GM23338 (cell line): ENCODE data around the gene CTBP2. TPM values are rescaled to one million over a fixed set of nuclear protein-coding genes. Genes with fewer than 3 reads are reported as not detected.

Experiments used
- ATAC-seq: fragments of 200-7000 bp; cut with Tn5 transposase; 3 replicates; pipeline ENCODE4 v1.9.1; 2020
- DNase-seq: peaks from one replicate; pipeline ENCODE4 v3.0.0-alpha.2; 2015; ENCODE audit warnings: low spot score
- H2AFZ ChIP-seq: fragments of 200-600 bp; sonication (generic); 2 replicates; pipeline ENCODE4 v1.8.0; 2016; ENCODE audit warnings: antibody characterized with exemption, mild to moderate bottlenecking, moderate library complexity
- H3F3A ChIP-seq: fragments of 200-600 bp; sonication (generic); replicated peaks from 2 replicates; pipeline ENCODE4 v1.8.0; 2017; ENCODE audit warnings: antibody characterized with exemption, mixed run types, low read depth
- H3K27ac ChIP-seq: fragments of 200-600 bp; sonication (generic); 2 replicates; pipeline ENCODE4 v1.6.1; 2016; ENCODE audit warnings: low read depth
- H3K27me3 ChIP-seq: fragments of 200-600 bp; sonication (generic); 2 replicates; pipeline ENCODE4 v1.8.0; 2016; ENCODE audit warnings: mild to moderate bottlenecking, mixed run types, moderate library complexity; ENCODE audit not compliant: insufficient read depth
- H3K36me3 ChIP-seq: fragments of 200-600 bp; sonication (generic); 2 replicates; pipeline ENCODE4 v1.8.0; 2016; ENCODE audit warnings: mild to moderate bottlenecking; ENCODE audit not compliant: insufficient read depth
- H3K4me1 ChIP-seq: fragments of 200-600 bp; sonication (generic); 2 replicates; pipeline ENCODE4 v1.8.0; 2016; ENCODE audit warnings: mild to moderate bottlenecking, moderate library complexity; ENCODE audit not compliant: insufficient read depth
- H3K4me2 ChIP-seq: fragments of 200-600 bp; sonication (generic); 2 replicates; pipeline ENCODE4 v1.7.1; 2017; ENCODE audit warnings: mixed run types
- H3K4me3 ChIP-seq: fragments of 200-600 bp; sonication (generic); 2 replicates; pipeline ENCODE4 v1.6.1; 2016; ENCODE audit warnings: mixed run types
- H3K79me2 ChIP-seq: fragments of 200-600 bp; sonication (generic); replicated peaks from 2 replicates; pipeline ENCODE4 v1.8.0; 2017; ENCODE audit warnings: mild to moderate bottlenecking; ENCODE audit not compliant: insufficient read depth
- H3K9me2 ChIP-seq: fragments of 200-600 bp; sonication (generic); 2 replicates; pipeline ENCODE4 v1.8.0; 2017; ENCODE audit not compliant: insufficient read depth
- H4K20me1 ChIP-seq: fragments of 200-600 bp; sonication (generic); replicated peaks from 2 replicates; pipeline ENCODE4 v1.8.0; 2017; ENCODE audit warnings: mild to moderate bottlenecking; ENCODE audit not compliant: insufficient read depth
- H3K27ac Mint-ChIP-seq: 2 replicates; pipeline ENCODE4 v1.8.0; 2020; ENCODE audit warnings: inconsistent platforms, mild to moderate bottlenecking, moderate library complexity, mixed read lengths
- H3K27me3 Mint-ChIP-seq: 3 replicates; pipeline ENCODE4 v1.8.0; 2022; ENCODE audit warnings: low read depth, mild to moderate bottlenecking, moderate library complexity, mixed read lengths, inconsistent platforms; ENCODE audit not compliant: insufficient read depth, poor library complexity
- H3K36me3 Mint-ChIP-seq: 3 replicates; pipeline ENCODE4 v1.8.0; 2021; ENCODE audit warnings: low read depth, mild to moderate bottlenecking, inconsistent platforms, moderate library complexity, mixed read lengths
- H3K4me1 Mint-ChIP-seq: 3 replicates; pipeline ENCODE4 v1.8.0; 2020; ENCODE audit warnings: mild to moderate bottlenecking, inconsistent platforms, mixed read lengths
- H3K4me3 Mint-ChIP-seq: 3 replicates; pipeline ENCODE4 v1.8.0; 2021; ENCODE audit warnings: moderate library complexity, mild to moderate bottlenecking, inconsistent platforms, mixed read lengths
- H3K9me3 Mint-ChIP-seq: 3 replicates; pipeline ENCODE4 v1.8.0; 2020; ENCODE audit warnings: moderate library complexity, mild to moderate bottlenecking, inconsistent platforms, mixed read lengths
- CREB1 ChIP-seq: fragments of 250-450 bp; sonication (Bioruptor Pico); IDR thresholded peaks from 2 replicates; pipeline ENCODE4 v1.5.0; 2020; ENCODE audit warnings: low read depth, mild to moderate bottlenecking, moderate library complexity
- EZH2 ChIP-seq: fragments of 200-600 bp; sonication (generic); IDR thresholded peaks from one replicate; pipeline ENCODE4 v1.8.0; 2017; ENCODE audit warnings: antibody characterized with exemption, mild to moderate bottlenecking, low read depth; ENCODE audit not compliant: unreplicated experiment
- JUNB ChIP-seq: IDR thresholded peaks from one replicate; pipeline ENCODE4 v1.6.1; 2016; ENCODE audit warnings: antibody characterized with exemption; ENCODE audit not compliant: unreplicated experiment
- POLR2AphosphoS5 ChIP-seq: IDR thresholded peaks from 2 replicates; pipeline ENCODE4 v1.6.1; 2016; ENCODE audit warnings: antibody characterized with exemption, low read depth
- STAT1 ChIP-seq: IDR thresholded peaks from one replicate; pipeline ENCODE4 v1.6.1; 2016; ENCODE audit warnings: antibody characterized with exemption; ENCODE audit not compliant: unreplicated experiment
- polyA plus RNA-seq: library from polyadenylated mRNA; unstranded; fragments of >200 nt; fragmentation: Nextera tagmentation; extraction: Ambion mirVana; gene quantifications from 2 replicates; pipeline ENCODE4 v1.2.1, GENCODE V29; 2016
- total RNA-seq: library from RNA; depleted of rRNA; stranded (reverse); fragments of >200 nt; shearing (Covaris generic); gene quantifications from 2 replicates; pipeline ENCODE4 v1.2.3, GENCODE V29; 2014
- TF ChIP-seq, protein P1 (sequence below): IDR thresholded peaks from one replicate; pipeline ENCODE4 v1.6.1; 2018; ENCODE audit warnings: antibody characterized with exemption; ENCODE audit not compliant: unreplicated experiment
- TF ChIP-seq, protein P2 (sequence below), 2 experiments: fragments of 200-600 bp in 1 of 2; sonication (generic) in 1 of 2; conservative IDR thresholded peaks; 2 replicates each; pipeline versions ENCODE4 v1.5.1 to v1.6.1; 2016 to 2017; ENCODE audit warnings: antibody characterized with exemption in 2 of 2, low read depth in 2 of 2, mild to moderate bottlenecking in 2 of 2, moderate library complexity in 1 of 2
- TF ChIP-seq, protein P3 (sequence below): fragments of 250-450 bp; sonication (Bioruptor Pico); IDR thresholded peaks from 2 replicates; pipeline ENCODE4 v1.5.0; 2020; ENCODE audit warnings: mild to moderate bottlenecking, moderate library complexity
- TF ChIP-seq, protein P4 (sequence below): IDR thresholded peaks from 2 replicates; pipeline ENCODE4 v1.6.1; 2016; ENCODE audit warnings: antibody characterized with exemption

The CTBP2 gene
- total and polyA plus RNA-seq, 2 experiments from 2014 or later, result 133 to 265 TPM

DNA sequence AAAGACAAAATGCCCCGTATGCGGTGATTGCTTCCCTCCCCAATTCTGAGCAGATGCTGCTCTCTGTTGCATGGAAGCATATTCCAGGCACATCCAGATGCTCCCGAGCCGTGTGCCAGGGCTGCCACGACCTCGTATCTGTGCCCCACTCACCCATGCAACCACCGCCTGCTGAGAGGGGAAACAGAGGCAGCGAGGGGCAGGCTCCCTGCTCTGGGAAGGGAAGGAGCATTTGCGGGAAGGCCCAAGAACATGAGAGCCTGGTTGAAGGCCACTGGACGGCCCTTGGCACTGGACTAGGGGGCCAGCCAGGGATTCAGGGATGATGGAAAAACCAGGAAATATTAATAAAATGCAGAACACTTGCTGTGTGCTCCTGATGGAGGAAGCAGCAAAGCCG is 89.4 kb downstream of the CTBP2 start:
- Mint-ChIP-seq H3K27me3 (peaks cover 14% of the 10 kb centered on the region), H3K4me1 (peaks cover 65% of the 10 kb centered on the region), H3K27ac (no peak overlapping the region; the same call in 1 of the 2 replicates), H3K9me3 (no peaks in the 10 kb centered on the region; the same call in 2 of the 3 replicates), H3K4me3 (no peak overlapping the region), H3K36me3 (peaks cover 73% of the 10 kb centered on the region)
- ATAC-seq, result no peak
- peaks cover 44% of the 10 kb centered on the region for H3K4me1 ChIP-seq
- H2AFZ ChIP-seq, result no peak overlapping the region
- no peaks in the 10 kb centered on the region for H3K27me3 ChIP-seq
- H3K36me3 ChIP-seq, result peaks cover 9% of the 10 kb centered on the region; the same call in 1 of the 2 replicates
- peaks cover 6% of the 10 kb centered on the region; the same call in 1 of the 2 replicates for H3K9me2 ChIP-seq
- peaks cover 100% of the 10 kb centered on the region for H3K79me2 ChIP-seq
- H3F3A ChIP-seq, result 0 out of 2 replicates have a peak, but pooled peaks cover 3% of the 10 kb centered on the region
- peaks cover 90% of the 10 kb centered on the region for H4K20me1 ChIP-seq
- H3K4me3 ChIP-seq, result no peak overlapping the region
- H3K4me2 ChIP-seq, result no peak overlapping the region
- no peak overlapping the region for H3K27ac ChIP-seq
- no peak for DNase-seq
- TF ChIP-seq, protein P1, sequence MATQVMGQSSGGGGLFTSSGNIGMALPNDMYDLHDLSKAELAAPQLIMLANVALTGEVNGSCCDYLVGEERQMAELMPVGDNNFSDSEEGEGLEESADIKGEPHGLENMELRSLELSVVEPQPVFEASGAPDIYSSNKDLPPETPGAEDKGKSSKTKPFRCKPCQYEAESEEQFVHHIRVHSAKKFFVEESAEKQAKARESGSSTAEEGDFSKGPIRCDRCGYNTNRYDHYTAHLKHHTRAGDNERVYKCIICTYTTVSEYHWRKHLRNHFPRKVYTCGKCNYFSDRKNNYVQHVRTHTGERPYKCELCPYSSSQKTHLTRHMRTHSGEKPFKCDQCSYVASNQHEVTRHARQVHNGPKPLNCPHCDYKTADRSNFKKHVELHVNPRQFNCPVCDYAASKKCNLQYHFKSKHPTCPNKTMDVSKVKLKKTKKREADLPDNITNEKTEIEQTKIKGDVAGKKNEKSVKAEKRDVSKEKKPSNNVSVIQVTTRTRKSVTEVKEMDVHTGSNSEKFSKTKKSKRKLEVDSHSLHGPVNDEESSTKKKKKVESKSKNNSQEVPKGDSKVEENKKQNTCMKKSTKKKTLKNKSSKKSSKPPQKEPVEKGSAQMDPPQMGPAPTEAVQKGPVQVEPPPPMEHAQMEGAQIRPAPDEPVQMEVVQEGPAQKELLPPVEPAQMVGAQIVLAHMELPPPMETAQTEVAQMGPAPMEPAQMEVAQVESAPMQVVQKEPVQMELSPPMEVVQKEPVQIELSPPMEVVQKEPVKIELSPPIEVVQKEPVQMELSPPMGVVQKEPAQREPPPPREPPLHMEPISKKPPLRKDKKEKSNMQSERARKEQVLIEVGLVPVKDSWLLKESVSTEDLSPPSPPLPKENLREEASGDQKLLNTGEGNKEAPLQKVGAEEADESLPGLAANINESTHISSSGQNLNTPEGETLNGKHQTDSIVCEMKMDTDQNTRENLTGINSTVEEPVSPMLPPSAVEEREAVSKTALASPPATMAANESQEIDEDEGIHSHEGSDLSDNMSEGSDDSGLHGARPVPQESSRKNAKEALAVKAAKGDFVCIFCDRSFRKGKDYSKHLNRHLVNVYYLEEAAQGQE, result no peak
- TF ChIP-seq, protein P2, sequence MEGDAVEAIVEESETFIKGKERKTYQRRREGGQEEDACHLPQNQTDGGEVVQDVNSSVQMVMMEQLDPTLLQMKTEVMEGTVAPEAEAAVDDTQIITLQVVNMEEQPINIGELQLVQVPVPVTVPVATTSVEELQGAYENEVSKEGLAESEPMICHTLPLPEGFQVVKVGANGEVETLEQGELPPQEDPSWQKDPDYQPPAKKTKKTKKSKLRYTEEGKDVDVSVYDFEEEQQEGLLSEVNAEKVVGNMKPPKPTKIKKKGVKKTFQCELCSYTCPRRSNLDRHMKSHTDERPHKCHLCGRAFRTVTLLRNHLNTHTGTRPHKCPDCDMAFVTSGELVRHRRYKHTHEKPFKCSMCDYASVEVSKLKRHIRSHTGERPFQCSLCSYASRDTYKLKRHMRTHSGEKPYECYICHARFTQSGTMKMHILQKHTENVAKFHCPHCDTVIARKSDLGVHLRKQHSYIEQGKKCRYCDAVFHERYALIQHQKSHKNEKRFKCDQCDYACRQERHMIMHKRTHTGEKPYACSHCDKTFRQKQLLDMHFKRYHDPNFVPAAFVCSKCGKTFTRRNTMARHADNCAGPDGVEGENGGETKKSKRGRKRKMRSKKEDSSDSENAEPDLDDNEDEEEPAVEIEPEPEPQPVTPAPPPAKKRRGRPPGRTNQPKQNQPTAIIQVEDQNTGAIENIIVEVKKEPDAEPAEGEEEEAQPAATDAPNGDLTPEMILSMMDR (conservative IDR thresholded peaks at IDR 0.05; ENCODE audit: low read depth in 2 of 2), result no peak

DNA sequence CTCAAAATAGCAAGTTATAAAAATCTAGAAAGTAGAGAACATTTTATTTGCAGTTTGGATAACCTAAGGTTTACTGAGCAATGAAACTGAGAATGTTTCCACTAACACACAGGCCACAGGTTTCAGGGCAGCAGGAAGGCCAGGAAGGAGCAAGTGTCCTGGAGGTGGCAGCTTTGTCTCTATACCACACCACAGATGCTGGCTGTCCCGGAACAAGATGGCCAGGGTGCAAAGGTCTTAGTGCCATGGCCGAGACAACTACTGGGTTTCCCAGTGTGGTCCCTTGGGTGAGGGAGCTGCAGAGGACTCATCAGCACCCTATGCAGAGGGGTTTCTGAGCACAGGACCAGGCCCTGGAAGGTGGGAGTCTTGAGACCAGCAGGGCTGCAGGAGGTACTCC is 92.0 kb downstream of the CTBP2 start:
- peaks cover 64% of the 10 kb centered on the region for H3K4me1 ChIP-seq
- H3K4me3 ChIP-seq, result no peak overlapping the region
- TF ChIP-seq EZH2 (no peak), POLR2AphosphoS5 (0 out of 2 replicates have a peak, but pooled peaks have one; percentile 6), JUNB (no peak), STAT1 (no peak), CREB1 (CRISPR knock-in tag) (no peak)
- TF ChIP-seq, protein P3, sequence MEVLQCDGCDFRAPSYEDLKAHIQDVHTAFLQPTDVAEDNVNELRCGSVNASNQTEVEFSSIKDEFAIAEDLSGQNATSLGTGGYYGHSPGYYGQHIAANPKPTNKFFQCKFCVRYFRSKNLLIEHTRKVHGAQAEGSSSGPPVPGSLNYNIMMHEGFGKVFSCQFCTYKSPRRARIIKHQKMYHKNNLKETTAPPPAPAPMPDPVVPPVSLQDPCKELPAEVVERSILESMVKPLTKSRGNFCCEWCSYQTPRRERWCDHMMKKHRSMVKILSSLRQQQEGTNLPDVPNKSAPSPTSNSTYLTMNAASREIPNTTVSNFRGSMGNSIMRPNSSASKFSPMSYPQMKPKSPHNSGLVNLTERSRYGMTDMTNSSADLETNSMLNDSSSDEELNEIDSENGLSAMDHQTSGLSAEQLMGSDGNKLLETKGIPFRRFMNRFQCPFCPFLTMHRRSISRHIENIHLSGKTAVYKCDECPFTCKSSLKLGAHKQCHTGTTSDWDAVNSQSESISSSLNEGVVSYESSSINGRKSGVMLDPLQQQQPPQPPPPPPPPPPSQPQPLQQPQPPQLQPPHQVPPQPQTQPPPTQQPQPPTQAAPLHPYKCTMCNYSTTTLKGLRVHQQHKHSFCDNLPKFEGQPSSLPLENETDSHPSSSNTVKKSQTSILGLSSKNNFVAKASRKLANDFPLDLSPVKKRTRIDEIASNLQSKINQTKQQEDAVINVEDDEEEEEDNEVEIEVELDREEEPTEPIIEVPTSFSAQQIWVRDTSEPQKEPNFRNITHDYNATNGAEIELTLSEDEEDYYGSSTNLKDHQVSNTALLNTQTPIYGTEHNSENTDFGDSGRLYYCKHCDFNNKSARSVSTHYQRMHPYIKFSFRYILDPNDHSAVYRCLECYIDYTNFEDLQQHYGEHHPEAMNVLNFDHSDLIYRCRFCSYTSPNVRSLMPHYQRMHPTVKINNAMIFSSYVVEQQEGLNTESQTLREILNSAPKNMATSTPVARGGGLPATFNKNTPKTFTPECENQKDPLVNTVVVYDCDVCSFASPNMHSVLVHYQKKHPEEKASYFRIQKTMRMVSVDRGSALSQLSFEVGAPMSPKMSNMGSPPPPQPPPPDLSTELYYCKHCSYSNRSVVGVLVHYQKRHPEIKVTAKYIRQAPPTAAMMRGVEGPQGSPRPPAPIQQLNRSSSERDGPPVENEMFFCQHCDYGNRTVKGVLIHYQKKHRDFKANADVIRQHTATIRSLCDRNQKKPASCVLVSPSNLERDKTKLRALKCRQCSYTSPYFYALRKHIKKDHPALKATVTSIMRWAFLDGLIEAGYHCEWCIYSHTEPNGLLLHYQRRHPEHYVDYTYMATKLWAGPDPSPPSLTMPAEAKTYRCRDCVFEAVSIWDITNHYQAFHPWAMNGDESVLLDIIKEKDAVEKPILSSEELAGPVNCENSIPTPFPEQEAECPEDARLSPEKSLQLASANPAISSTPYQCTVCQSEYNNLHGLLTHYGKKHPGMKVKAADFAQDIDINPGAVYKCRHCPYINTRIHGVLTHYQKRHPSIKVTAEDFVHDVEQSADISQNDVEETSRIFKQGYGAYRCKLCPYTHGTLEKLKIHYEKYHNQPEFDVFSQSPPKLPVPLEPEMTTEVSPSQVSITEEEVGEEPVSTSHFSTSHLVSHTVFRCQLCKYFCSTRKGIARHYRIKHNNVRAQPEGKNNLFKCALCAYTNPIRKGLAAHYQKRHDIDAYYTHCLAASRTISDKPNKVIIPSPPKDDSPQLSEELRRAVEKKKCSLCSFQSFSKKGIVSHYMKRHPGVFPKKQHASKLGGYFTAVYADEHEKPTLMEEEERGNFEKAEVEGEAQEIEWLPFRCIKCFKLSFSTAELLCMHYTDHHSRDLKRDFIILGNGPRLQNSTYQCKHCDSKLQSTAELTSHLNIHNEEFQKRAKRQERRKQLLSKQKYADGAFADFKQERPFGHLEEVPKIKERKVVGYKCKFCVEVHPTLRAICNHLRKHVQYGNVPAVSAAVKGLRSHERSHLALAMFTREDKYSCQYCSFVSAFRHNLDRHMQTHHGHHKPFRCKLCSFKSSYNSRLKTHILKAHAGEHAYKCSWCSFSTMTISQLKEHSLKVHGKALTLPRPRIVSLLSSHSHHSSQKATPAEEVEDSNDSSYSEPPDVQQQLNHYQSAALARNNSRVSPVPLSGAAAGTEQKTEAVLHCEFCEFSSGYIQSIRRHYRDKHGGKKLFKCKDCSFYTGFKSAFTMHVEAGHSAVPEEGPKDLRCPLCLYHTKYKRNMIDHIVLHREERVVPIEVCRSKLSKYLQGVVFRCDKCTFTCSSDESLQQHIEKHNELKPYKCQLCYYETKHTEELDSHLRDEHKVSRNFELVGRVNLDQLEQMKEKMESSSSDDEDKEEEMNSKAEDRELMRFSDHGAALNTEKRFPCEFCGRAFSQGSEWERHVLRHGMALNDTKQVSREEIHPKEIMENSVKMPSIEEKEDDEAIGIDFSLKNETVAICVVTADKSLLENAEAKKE (CRISPR knock-in tag), result no peak
- TF ChIP-seq, protein P4, sequence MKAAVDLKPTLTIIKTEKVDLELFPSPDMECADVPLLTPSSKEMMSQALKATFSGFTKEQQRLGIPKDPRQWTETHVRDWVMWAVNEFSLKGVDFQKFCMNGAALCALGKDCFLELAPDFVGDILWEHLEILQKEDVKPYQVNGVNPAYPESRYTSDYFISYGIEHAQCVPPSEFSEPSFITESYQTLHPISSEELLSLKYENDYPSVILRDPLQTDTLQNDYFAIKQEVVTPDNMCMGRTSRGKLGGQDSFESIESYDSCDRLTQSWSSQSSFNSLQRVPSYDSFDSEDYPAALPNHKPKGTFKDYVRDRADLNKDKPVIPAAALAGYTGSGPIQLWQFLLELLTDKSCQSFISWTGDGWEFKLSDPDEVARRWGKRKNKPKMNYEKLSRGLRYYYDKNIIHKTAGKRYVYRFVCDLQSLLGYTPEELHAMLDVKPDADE, result no peak
- peaks cover 100% of the 10 kb centered on the region for H3K79me2 ChIP-seq
- no peak overlapping the region for H3K4me2 ChIP-seq
- 0 out of 2 replicates have a peak overlapping the region, but pooled peaks have one; percentile 66 for H3K27ac ChIP-seq
- Mint-ChIP-seq H3K36me3 (peaks cover 67% of the 10 kb centered on the region), H3K4me3 (no peak overlapping the region), H3K4me1 (peaks cover 77% of the 10 kb centered on the region), H3K27me3 (peaks cover 14% of the 10 kb centered on the region), H3K9me3 (no peaks in the 10 kb centered on the region; the same call in 2 of the 3 replicates), H3K27ac (peak overlapping the region; percentile 72; the same call in 1 of the 2 replicates)
- no peak overlapping the region for H2AFZ ChIP-seq
- peaks cover 9% of the 10 kb centered on the region; the same call in 1 of the 2 replicates for H3K36me3 ChIP-seq
- peaks cover 6% of the 10 kb centered on the region; the same call in 1 of the 2 replicates for H3K9me2 ChIP-seq
- H3K27me3 ChIP-seq, result no peaks in the 10 kb centered on the region
- DNase-seq, result no peak
- no peak; the same call in 2 of the 3 replicates for ATAC-seq
- peaks cover 96% of the 10 kb centered on the region for H4K20me1 ChIP-seq
- H3F3A ChIP-seq, result 0 out of 2 replicates have a peak, but pooled peaks cover 3% of the 10 kb centered on the region
